GM04503 (cell line): ENCODE data around the gene TMTC2.

Experiments used
- DNase-seq: peaks from one replicate; pipeline ENCODE4 v3.0.0-alpha.2; 2012; ENCODE audit warnings: low read depth

TMTC2 gene

GRCh38 chr12:83140135-83140534 lies 453.4 kb downstream of the TMTC2 start:
- no peak for DNase-seq

GRCh38 chr12:83141460-83141994 lies 454.8 kb downstream of the TMTC2 start:
- DNase-seq: no peak

- DNase-seq: no peak
Measured at GRCh38 chr12:83142914-83143313, 456.2 kb downstream of the TMTC2 start.

DNA sequence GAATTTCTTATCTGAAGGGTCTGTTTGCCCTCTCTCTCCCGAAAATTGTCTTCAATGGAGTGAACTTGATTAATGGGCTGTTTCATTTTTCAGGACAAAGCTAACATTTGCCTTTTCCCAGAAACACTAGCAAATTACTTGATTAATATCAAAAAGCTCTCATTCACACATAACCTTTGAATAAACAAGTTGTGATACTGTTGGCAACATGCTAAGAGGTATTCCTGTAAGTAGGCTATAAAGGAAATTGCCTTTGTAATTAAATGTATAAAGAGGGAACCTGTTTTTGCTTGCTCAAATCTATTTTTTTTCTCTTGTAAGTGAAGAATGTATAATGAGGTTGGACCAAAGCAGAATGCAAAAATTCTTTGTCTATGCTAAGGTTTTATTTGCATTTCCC lies 457.2 kb downstream of the TMTC2 start:
- no peak for DNase-seq

GRCh38 chr12:83145325-83145840 lies 458.7 kb downstream of the TMTC2 start:
- no peak for DNase-seq

GRCh38 chr12:83147341-83147740 lies 460.6 kb downstream of the TMTC2 start:
- no peak for DNase-seq

- no peak for DNase-seq
Measured at GRCh38 chr12:83149987-83150386, 463.3 kb downstream of the TMTC2 start.

DNA sequence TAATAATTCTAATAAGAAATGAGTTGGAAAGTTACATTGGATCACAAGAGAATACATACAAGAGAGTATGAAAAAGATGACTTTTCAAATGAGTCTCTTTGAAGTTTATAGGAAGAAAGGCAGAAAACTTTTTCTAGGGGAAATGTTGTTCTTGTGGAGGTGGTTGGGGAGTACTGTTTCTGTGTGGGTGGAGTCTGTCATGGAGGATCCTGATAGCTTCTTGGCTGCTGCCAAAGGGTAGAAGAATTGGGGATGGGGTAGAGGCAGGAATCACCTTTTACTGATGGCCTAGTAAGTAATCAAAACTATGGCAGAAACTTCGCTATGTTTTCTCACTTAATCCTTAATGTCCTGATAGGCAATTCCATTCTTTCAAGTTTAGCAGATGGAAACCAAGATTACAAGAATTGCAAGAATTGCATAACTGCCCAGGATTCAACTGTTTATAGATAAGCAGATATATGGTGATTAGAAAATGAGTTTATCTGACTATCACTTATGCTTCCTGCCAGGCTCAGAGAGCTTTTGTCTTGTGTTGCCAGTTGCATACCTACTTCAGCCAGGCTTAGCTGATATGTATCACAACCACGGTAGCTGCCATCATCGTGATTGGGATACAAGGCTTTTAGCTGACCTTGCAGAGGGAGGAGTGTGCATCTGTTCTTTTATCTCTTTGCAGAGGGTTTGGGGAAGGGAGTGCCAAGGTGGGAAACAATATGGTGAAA lies 463.9 kb downstream of the TMTC2 start:
- no peak for DNase-seq

DNA sequence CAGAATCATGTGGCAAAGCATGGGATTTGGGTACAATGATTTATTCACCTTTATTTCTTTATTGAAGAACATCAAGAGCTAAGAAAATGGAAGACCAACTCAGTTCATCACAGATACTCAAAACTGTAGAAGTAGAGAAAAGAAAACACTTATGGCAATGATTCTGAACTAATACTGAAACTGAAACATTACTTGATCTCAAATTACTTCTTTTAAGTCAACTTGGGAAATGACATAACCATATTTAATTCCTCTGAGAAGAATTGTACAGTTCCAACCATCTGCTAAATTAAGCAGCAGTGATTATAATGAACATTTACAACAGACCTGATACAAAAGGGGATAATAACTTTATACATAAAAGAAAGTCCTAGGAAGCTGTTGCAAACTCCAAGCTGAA lies 466.5 kb downstream of the TMTC2 start:
- DNase-seq: no peak

GRCh38 chr12:83156815-83157214 lies 470.1 kb downstream of the TMTC2 start:
- no peak for DNase-seq

DNA sequence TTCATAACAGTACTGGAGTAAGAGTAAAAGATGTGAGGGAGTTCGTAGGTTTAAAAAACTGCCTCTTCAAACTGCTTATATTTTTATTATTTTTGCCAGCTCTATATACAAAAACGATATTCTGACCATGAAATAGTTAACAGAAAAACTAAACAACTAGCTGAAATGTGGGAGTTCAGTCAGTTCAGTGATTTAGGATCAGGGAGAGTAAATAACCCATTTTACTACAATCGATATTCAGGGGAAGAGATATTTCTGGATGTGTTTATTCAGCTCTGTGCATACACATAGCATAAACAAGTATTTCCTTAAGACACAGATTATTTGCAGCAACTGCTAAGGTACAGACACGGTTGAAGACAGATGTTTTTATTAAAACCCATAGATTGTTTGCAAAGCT lies 470.9 kb downstream of the TMTC2 start:
- DNase-seq: no peak

- no peak for DNase-seq
Measured at GRCh38 chr12:83158613-83159207, 472.0 kb downstream of the TMTC2 start.

GRCh38 chr12:83161456-83161855 lies 474.8 kb downstream of the TMTC2 start:
- peak; percentile 2 for DNase-seq

GRCh38 chr12:83168751-83169150 lies 482.0 kb downstream of the TMTC2 start:
- DNase-seq: no peak

DNA sequence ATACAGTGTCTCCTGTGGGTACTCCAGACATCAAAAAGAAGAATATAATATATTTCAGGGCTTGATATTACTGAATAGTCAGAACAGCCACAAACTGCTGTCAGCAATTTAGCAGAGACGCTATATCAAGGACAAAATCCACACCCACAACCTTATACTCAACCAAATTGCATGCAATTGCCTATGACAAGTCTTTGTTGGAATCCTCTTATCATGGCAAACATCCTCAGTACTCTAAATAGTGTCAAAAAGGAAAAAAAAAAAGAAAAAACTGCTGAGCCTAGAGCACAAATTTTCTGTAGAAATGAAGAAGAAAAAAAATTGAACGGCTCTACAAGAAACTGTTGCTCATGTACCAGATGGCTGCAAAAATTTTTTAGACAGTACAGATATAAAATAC lies 485.7 kb downstream of the TMTC2 start:
- DNase-seq: no peak

GRCh38 chr12:83172866-83173649 lies 486.4 kb downstream of the TMTC2 start:
- no peak for DNase-seq

DNA sequence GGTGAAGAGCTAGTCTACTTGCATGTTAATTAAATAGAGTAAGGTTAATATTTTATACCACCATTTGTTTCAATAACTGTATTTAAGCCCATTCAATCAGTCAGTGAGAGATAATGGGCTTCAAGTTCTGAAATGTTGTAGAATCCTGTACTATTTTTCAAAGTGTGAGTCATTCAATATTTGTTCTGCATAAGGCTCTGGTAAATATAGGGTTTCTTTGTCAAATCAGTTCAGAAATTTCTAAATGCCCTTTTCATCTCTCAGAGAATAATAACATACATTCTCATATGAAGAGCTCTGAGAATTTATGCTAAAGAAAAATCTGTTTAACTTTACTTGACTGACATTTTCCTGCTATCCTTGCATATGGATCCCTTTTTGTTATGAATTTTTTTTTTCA lies 493.3 kb downstream of the TMTC2 start:
- DNase-seq: no peak

DNA sequence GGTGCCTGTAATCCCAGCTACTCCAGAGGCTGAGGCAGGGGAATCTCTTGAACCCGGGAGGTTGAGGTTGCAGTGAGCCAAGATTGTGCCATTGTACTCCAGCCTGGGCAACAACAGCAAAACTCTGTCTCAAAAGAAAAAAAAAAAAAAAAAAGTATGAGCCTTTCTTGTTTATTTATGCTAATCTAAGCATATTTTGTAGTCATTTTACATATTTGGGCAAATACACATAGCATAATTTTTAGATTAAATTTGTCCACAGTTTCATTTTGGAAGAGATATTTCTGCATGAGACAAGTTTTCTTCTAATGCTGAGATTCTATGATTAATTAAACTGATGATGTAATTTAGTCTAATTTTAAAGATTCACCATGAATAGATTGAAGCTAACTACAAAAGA lies 494.4 kb downstream of the TMTC2 start:
- no peak for DNase-seq

DNA sequence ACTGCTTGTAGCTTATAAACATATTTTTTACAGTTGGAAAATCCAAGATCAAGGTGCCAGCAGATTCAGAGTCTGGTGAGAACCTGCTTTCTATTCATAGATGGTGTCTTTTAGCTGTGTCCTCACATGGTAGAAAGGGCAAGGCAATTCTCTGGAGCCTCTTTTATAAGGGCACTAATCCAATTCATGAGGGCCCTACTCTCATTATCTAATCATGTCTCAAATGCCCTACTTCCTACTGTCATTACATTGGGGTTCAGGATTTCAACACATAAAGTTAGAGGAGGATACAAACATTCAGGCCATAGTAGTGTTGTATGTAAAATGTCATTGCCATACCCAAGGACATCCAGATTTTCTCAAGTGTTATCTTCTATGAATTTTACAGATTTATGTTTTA lies 496.4 kb downstream of the TMTC2 start:
- DNase-seq: no peak
